ENCODE results near the gene DENND6B. TPM values are rescaled to one million over a fixed set of nuclear protein-coding genes. Genes with fewer than 3 reads are reported as not detected.

DENND6B gene
- total RNA-seq, 1 experiment from 2014 or later: 2.5 TPM

DNA sequence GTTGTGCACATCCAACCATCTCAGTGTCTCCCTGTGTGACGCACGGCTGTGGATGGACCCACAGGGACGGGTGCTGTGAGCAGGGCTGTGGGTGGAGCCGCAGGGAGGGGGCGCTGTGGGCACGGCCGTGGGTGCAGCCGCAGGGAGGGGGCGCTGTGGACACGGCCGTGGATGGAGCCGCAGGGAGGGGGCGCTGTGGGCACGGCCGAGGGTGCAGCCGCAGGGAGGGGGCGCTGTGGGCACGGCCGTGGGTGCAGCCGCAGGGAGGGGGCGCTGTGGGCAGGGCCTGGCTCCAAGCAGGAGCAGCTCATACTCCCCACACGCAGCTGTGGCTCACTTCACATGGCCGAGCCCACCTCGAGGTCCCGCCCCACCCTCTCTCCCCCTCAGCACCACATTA, 50.7 kb downstream of the DENND6B start (continued):
- TF ChIP-seq, protein P1, sequence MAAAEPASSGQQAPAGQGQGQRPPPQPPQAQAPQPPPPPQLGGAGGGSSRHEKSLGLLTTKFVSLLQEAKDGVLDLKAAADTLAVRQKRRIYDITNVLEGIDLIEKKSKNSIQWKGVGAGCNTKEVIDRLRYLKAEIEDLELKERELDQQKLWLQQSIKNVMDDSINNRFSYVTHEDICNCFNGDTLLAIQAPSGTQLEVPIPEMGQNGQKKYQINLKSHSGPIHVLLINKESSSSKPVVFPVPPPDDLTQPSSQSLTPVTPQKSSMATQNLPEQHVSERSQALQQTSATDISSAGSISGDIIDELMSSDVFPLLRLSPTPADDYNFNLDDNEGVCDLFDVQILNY (CRISPR knock-in tag; IDR thresholded peaks at IDR 0.05): no peak
- no peak for TF ChIP-seq CREM (CRISPR knock-in tag; IDR thresholded peaks at IDR 0.05)

DNA sequence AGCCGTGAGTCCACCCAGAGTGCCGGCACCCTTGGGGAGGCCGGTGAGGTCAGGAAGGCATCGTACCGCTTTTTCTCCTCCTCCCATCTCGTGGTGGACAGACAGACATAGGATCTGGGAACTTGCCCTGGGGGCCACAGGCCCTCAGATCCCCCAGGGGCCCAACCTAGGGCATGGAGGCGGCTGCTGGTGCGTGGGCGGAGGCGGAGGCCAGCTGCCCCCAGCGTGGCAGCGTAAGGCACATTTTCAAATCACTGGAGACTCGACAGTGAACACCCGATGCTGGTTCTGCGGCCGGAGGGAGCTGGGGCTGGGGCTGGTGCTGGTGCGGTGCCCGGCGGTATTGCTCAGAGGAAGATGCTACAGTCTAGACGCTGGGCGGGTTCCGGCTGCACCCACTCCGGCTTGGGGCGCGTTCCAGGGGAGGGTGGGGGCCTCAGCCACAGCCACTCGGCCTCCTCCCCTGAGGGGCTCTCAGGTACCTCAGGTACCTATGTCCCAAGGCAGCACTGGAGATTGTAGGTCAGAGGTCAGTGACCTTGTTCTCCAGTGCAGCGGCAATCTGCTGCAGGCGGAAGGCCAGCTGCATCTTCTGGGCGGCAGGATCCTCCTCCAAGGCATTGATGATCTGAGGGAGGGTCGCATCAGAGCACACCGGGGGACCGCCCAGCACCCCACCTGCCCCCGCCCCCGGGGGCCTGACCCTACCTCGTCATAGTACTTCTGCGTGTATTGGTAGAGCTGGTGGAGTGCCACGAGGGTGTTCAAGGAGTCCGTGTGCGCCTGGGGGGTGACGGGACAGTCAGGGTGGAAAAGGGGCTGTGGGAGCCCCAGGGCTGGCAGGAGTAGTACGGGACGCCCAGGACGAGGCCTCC, 51.4 kb downstream of the DENND6B start:
- TF ChIP-seq, protein P2, sequence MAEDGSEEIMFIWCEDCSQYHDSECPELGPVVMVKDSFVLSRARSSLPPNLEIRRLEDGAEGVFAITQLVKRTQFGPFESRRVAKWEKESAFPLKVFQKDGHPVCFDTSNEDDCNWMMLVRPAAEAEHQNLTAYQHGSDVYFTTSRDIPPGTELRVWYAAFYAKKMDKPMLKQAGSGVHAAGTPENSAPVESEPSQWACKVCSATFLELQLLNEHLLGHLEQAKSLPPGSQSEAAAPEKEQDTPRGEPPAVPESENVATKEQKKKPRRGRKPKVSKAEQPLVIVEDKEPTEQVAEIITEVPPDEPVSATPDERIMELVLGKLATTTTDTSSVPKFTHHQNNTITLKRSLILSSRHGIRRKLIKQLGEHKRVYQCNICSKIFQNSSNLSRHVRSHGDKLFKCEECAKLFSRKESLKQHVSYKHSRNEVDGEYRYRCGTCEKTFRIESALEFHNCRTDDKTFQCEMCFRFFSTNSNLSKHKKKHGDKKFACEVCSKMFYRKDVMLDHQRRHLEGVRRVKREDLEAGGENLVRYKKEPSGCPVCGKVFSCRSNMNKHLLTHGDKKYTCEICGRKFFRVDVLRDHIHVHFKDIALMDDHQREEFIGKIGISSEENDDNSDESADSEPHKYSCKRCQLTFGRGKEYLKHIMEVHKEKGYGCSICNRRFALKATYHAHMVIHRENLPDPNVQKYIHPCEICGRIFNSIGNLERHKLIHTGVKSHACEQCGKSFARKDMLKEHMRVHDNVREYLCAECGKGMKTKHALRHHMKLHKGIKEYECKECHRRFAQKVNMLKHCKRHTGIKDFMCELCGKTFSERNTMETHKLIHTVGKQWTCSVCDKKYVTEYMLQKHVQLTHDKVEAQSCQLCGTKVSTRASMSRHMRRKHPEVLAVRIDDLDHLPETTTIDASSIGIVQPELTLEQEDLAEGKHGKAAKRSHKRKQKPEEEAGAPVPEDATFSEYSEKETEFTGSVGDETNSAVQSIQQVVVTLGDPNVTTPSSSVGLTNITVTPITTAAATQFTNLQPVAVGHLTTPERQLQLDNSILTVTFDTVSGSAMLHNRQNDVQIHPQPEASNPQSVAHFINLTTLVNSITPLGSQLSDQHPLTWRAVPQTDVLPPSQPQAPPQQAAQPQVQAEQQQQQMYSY (CRISPR knock-in tag; IDR thresholded peaks at IDR 0.05): no peak
- TF ChIP-seq ZNF219 (CRISPR knock-in tag; IDR thresholded peaks at IDR 0.05; ENCODE audit: borderline replicate concordance) (no peak), FOXK1 (CRISPR knock-in tag; IDR thresholded peaks at IDR 0.05) (no peak), ZBTB21 (CRISPR knock-in tag; IDR thresholded peaks at IDR 0.05; ENCODE audit: borderline replicate concordance) (no peak), TEAD4 (CRISPR knock-in tag; IDR thresholded peaks at IDR 0.05) (no peak), RELA (CRISPR knock-in tag; IDR thresholded peaks at IDR 0.05; ENCODE audit: borderline replicate concordance) (no peak), NR1H2 (CRISPR knock-in tag; IDR thresholded peaks at IDR 0.05) (no peak), CBFB (CRISPR knock-in tag; IDR thresholded peaks at IDR 0.05; ENCODE audit: low read depth) (no peak), IRF2 (CRISPR knock-in tag; IDR thresholded peaks at IDR 0.05; ENCODE audit: borderline replicate concordance, low read depth) (no peak), TP53 (CRISPR knock-in tag; IDR thresholded peaks at IDR 0.05) (no peak)
- TF ChIP-seq, protein P3, sequence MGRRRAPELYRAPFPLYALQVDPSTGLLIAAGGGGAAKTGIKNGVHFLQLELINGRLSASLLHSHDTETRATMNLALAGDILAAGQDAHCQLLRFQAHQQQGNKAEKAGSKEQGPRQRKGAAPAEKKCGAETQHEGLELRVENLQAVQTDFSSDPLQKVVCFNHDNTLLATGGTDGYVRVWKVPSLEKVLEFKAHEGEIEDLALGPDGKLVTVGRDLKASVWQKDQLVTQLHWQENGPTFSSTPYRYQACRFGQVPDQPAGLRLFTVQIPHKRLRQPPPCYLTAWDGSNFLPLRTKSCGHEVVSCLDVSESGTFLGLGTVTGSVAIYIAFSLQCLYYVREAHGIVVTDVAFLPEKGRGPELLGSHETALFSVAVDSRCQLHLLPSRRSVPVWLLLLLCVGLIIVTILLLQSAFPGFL (CRISPR knock-in tag; IDR thresholded peaks at IDR 0.05; ENCODE audit: borderline replicate concordance): no peak
- TF ChIP-seq, protein P4, sequence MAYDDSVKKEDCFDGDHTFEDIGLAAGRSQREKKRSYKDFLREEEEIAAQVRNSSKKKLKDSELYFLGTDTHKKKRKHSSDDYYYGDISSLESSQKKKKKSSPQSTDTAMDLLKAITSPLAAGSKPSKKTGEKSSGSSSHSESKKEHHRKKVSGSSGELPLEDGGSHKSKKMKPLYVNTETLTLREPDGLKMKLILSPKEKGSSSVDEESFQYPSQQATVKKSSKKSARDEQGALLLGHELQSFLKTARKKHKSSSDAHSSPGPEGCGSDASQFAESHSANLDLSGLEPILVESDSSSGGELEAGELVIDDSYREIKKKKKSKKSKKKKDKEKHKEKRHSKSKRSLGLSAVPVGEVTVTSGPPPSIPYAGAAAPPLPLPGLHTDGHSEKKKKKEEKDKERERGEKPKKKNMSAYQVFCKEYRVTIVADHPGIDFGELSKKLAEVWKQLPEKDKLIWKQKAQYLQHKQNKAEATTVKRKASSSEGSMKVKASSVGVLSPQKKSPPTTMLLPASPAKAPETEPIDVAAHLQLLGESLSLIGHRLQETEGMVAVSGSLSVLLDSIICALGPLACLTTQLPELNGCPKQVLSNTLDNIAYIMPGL (CRISPR knock-in tag; IDR thresholded peaks at IDR 0.05): no peak
- ATAC-seq (no peak), DNase-seq (ENCODE audit: low spot score) (no peak)
- ChIA-PET POLR2A (no interaction called here), CTCF (interaction anchor here (1.0 to 2.4 kb wide), 4 partner anchors 9 to 51 kb away, joined by 5 to 37 read pairs (median 18); partner anchors contain the start of gene DENND6B)
- Mint-ChIP-seq H3K4me3 (no peak overlapping the region), H3K36me3 (peaks cover 37% of the 10 kb centered on the region), H3K27me3 (ENCODE audit: low read depth) (peaks cover 15% of the 10 kb centered on the region), H3K9me3 (no peaks in the 10 kb centered on the region), H3K27ac (no peak overlapping the region), H3K4me1 (no peaks in the 10 kb centered on the region)

DNA sequence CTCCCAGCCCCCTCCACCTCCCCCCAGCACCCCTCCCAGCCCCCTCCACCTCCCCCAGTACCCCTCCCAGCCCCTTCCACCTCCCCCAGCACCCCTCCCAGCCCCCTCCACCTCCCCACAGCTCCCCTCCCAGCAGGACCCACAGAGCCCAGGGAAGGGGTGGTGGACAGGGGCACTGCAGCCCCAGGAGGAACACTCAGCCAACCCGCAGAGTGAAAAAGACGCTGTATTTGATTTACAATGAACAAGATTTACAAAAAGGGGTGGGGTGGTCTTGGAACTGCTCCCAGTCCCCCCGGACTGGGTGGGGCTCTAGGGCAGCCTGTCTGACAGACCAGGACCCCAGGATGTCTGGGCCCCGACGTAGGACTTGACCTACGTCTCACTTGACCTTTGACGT, 52.0 kb downstream of the DENND6B start:
- peaks cover 37% of the 10 kb centered on the region for H3K36me3 Mint-ChIP-seq

More for the DNA sequence above, 52.0 kb downstream of the DENND6B start:
- no peaks in the 10 kb centered on the region for H3K4me1 Mint-ChIP-seq
- H3K4me3 Mint-ChIP-seq: no peak overlapping the region
- H3K27ac Mint-ChIP-seq: no peak overlapping the region
- DNase-seq (ENCODE audit: low spot score): no peak
- no peak for ATAC-seq
- TF ChIP-seq PRRX2 (CRISPR knock-in tag; IDR thresholded peaks at IDR 0.05): no peak
- no peak for TF ChIP-seq SMAD4 (CRISPR knock-in tag; IDR thresholded peaks at IDR 0.05)
- no peak for TF ChIP-seq RELA (CRISPR knock-in tag; IDR thresholded peaks at IDR 0.05; ENCODE audit: borderline replicate concordance)
- TF ChIP-seq, protein P5, sequence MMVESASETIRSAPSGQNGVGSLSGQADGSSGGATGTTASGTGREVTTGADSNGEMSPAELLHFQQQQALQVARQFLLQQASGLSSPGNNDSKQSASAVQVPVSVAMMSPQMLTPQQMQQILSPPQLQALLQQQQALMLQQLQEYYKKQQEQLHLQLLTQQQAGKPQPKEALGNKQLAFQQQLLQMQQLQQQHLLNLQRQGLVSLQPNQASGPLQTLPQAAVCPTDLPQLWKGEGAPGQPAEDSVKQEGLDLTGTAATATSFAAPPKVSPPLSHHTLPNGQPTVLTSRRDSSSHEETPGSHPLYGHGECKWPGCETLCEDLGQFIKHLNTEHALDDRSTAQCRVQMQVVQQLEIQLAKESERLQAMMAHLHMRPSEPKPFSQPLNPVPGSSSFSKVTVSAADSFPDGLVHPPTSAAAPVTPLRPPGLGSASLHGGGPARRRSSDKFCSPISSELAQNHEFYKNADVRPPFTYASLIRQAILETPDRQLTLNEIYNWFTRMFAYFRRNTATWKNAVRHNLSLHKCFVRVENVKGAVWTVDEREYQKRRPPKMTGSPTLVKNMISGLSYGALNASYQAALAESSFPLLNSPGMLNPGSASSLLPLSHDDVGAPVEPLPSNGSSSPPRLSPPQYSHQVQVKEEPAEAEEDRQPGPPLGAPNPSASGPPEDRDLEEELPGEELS (CRISPR knock-in tag; IDR thresholded peaks at IDR 0.05): no peak
- TF ChIP-seq, protein P6, sequence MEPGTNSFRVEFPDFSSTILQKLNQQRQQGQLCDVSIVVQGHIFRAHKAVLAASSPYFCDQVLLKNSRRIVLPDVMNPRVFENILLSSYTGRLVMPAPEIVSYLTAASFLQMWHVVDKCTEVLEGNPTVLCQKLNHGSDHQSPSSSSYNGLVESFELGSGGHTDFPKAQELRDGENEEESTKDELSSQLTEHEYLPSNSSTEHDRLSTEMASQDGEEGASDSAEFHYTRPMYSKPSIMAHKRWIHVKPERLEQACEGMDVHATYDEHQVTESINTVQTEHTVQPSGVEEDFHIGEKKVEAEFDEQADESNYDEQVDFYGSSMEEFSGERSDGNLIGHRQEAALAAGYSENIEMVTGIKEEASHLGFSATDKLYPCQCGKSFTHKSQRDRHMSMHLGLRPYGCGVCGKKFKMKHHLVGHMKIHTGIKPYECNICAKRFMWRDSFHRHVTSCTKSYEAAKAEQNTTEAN (CRISPR knock-in tag; IDR thresholded peaks at IDR 0.05): no peak
- ChIA-PET CTCF (interaction anchor here (0.6 to 2.4 kb wide), 2 partner anchors 28 to 51 kb away, joined by 4 to 37 read pairs; partner anchors contain the start of gene DENND6B), POLR2A (no interaction called here)
- peaks cover 18% of the 10 kb centered on the region for H3K27me3 Mint-ChIP-seq (ENCODE audit: low read depth)
- no peaks in the 10 kb centered on the region for H3K9me3 Mint-ChIP-seq

Data from WTC11 (cell line).